ENCODE measurements around the gene HOXA7.

The HOXA7 gene

DNA sequence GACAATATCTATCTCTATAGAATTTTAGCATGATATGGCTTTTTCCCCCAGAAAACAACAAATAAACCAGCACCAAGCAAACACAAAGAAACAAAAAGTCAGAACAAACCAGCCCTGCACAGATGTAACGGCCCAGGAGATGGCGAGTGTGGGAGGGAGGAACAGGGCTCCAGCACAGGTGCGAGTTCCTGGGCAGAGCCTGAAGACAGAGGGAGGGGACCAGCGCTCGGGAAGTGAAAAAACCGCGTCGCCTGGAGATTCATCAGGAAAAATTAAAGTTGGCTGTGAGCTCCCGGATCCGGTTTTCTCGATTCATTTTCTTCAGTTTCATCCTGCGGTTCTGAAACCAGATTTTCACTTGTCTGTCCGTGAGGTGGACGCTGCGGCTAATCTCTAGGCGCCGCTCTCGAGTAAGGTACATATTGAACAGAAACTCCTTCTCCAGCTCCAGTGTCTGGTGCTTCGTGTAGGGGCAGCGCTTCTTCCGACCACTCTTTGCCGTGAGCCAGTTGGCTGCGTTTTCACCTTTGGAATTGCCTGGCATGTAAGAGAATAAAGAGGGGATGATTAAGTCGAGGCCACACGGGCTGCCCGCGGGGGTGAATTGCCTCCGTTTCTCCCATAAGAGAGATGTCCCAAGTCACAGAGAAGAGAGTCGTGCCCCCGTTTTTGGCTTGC, 15.3 kb upstream of the HOXA7 start:
- Histone ChIP-seq H3K36me3 (no peaks in the 10 kb centered on the region), H3K27me3 (peaks cover 100% of the 10 kb centered on the region), H3K9me3 (no peaks in the 10 kb centered on the region), H3K4me1 (ENCODE audit: control insufficient read depth in 1 of 2, insufficient read depth in 1 of 2, low read depth in 1 of 2, low read length in 1 of 2) (peaks cover 29 to 64% of the 10 kb centered on the region in 2 experiments), H3K4me3 (ENCODE audit: low read depth in 1 of 2, low read length in 1 of 2) (peak overlapping the region in 1 of 2 experiments; percentile 15), H3K27ac (no peak overlapping the region)
- TF ChIP-seq, protein P1, sequence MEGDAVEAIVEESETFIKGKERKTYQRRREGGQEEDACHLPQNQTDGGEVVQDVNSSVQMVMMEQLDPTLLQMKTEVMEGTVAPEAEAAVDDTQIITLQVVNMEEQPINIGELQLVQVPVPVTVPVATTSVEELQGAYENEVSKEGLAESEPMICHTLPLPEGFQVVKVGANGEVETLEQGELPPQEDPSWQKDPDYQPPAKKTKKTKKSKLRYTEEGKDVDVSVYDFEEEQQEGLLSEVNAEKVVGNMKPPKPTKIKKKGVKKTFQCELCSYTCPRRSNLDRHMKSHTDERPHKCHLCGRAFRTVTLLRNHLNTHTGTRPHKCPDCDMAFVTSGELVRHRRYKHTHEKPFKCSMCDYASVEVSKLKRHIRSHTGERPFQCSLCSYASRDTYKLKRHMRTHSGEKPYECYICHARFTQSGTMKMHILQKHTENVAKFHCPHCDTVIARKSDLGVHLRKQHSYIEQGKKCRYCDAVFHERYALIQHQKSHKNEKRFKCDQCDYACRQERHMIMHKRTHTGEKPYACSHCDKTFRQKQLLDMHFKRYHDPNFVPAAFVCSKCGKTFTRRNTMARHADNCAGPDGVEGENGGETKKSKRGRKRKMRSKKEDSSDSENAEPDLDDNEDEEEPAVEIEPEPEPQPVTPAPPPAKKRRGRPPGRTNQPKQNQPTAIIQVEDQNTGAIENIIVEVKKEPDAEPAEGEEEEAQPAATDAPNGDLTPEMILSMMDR (IDR thresholded peaks at IDR 0.05): no peak

DNA sequence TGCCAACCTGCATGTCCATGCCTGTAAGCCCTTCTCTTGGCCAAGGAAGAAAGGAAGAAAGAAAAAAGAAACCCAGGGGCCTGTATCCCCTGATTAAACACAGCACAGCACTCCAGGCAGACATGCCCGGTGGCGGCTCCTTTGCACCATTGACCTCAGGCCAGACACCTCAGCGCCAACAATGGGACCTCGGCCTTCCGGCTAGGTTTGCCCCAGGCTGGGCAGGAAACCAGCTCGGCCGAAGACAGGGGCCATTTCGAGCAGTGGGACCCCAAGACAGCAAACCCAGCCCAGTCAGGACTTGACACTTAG, 14.8 kb upstream of the HOXA7 start:
- Histone ChIP-seq H3K4me3 (ENCODE audit: low read depth in 1 of 2, low read length in 1 of 2) (no peak overlapping the region), H3K27ac (no peak overlapping the region), H3K9me3 (no peaks in the 10 kb centered on the region), H3K27me3 (peaks cover 100% of the 10 kb centered on the region), H3K36me3 (no peaks in the 10 kb centered on the region), H3K4me1 (ENCODE audit: control insufficient read depth in 1 of 2, insufficient read depth in 1 of 2, low read depth in 1 of 2, low read length in 1 of 2) (peaks cover 34 to 69% of the 10 kb centered on the region in 2 experiments)
- TF ChIP-seq, protein P1 (IDR thresholded peaks at IDR 0.05): no peak

DNA sequence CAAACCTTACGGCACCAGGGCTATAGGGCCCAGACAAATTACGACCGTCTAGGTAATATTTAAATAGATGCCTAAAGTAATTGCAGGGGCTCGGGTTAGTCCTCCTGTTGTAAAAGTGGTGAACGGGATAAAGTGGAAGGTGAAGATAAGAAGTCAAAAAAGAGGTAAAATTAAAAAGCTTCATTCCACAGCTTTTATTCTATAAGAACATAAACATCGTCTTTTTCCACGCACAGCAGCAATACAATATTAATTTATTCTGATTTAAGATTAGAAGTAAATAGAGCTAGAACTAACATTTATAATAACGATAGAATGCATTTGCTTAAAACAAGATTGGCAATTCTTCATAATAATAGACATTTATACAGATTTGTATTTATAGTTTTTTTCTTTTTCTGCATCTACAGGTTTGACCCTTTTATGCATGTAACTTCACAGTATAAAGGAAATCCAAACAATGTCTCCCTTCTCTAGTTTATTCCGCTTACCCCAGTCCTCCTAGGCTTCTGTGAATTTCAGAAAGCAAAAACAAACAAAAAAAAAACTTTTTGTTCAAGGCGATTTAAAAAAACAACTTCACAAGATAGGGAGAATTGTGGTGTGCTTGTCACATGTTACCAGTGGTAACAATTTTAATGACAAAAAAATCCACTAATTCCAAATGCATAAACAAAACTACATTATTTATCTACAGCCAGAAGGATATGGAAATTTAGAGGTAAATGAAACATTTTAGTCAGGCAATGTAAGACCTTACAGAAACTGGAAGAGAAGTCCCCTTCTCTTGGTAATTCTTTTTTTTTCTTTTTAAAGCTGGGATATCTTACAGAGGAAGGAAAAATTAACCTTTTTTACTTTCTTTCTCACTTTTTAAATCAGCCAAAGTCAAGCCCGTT, 14.2 kb upstream of the HOXA7 start:
- TF ChIP-seq, protein P1 (IDR thresholded peaks at IDR 0.05): no peak
- Histone ChIP-seq H3K27me3 (peaks cover 100% of the 10 kb centered on the region), H3K4me1 (ENCODE audit: control insufficient read depth in 1 of 2, insufficient read depth in 1 of 2, low read depth in 1 of 2, low read length in 1 of 2) (peaks cover 40 to 75% of the 10 kb centered on the region in 2 experiments), H3K4me3 (ENCODE audit: low read depth in 1 of 2, low read length in 1 of 2) (no peak overlapping the region), H3K36me3 (no peaks in the 10 kb centered on the region), H3K9me3 (no peaks in the 10 kb centered on the region), H3K27ac (no peak overlapping the region)

DNA sequence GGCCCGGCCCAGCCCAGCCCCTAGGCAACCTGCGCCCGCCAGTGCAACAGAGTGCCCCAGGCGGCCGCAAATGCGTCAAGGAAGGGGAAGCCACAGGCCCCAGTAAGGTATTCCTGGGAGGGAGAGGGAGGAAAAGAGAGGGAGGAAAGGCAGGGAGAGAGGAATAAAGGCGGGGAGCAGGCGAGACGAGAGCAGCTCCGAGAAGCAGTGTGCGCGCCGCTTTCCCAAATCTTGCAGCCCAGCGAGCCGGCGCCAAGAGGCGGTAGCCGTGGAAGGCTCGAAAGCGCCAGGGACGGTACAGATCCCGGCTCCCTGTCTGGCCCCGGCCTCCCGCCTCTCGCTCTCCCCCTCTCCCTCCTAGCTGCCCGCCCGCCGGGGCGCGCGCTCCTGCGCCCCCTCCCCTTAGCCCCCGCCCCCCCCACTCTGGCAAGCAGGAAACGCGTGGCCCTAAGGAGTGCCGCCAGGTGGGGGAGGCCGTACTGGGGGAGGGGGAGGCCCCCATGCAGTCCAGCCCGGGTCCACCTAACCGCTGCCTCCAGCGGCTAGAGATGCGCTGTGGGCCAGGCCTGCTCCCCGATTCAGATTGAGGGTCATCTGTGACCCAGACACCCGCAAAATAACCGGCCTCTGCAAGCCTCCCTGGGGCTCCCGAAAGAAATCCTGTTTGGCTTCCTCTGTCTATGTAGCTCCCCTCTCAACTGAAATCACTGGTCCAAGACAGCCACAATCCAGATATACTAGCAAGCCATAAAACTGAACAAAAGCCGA, 13.4 kb upstream of the HOXA7 start:
- Histone ChIP-seq H3K4me1 (ENCODE audit: control insufficient read depth in 1 of 2, insufficient read depth in 1 of 2, low read depth in 1 of 2, low read length in 1 of 2) (peaks cover 49 to 83% of the 10 kb centered on the region in 2 experiments), H3K27me3 (peaks cover 100% of the 10 kb centered on the region), H3K36me3 (no peaks in the 10 kb centered on the region), H3K4me3 (ENCODE audit: low read depth in 1 of 2, low read length in 1 of 2) (peak overlapping the region in 1 of 2 experiments; percentile 35), H3K9me3 (no peaks in the 10 kb centered on the region), H3K27ac (no peak overlapping the region)
- TF ChIP-seq, protein P1 (IDR thresholded peaks at IDR 0.05): no peak

DNA sequence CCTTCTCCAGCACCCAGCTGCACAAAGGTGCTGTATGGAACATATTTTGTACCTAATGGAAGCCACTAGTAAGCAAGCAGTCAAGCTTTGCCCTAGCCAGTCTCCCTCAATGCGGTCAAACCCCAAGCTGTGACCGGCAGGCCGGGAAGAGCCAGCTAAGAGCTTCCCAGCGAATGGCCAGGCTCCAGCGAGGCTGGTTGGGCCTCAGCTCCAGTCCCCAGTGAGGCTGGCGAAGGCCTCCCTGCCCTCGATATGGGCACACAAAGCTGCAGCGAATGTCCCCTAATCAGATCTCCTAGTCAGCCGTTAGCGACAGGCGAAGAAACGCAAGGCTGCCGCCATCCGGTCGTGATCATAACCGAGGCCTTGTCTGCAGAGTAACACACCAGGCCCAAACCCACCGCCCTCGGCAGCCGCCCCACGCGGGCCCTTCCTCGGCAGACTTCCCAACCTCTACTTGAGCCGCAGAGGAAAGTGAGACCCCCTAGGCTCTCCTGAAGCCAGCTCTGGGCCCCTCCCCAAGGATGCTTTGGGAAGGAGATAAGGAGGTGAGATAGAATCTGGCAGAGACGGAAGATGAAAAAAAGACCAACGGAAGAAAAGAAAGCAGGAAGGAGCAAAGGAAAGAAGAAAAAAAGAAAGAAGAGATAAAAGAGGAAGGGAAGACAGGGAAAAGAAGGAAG, 11.9 kb upstream of the HOXA7 start:
- Histone ChIP-seq H3K27me3 (peaks cover 100% of the 10 kb centered on the region), H3K36me3 (no peaks in the 10 kb centered on the region), H3K9me3 (no peaks in the 10 kb centered on the region), H3K4me3 (ENCODE audit: low read depth in 1 of 2, low read length in 1 of 2) (no peak overlapping the region), H3K4me1 (ENCODE audit: control insufficient read depth in 1 of 2, insufficient read depth in 1 of 2, low read depth in 1 of 2, low read length in 1 of 2) (peaks cover 56 to 85% of the 10 kb centered on the region in 2 experiments), H3K27ac (no peak overlapping the region)
- TF ChIP-seq, protein P1 (IDR thresholded peaks at IDR 0.05): no peak
